ENCODE data around the gene TRPC4AP. TPM values are rescaled to one million over a fixed set of nuclear protein-coding genes. Genes with fewer than 3 reads are reported as not detected.

The TRPC4AP gene
- total and polyA plus RNA-seq, 2 of the 8 experiments (the other 6 are each of a cell fraction or from before 2014, with no cell fraction given) = 73.1 to 74.8 TPM

GRCh38 chr20:34988191-34988540 is 104.4 kb downstream of the TRPC4AP start:
- H2AK5ac ChIP-seq (ENCODE audit: low read depth, low read length) = 0 out of 2 replicates have a peak overlapping the region, but pooled peaks have one; percentile 56
- FAIRE-seq (no peak), DNase-seq (ENCODE audit: low read depth in 1 of 2, low spot score in 2 of 2) (no peak)
- H3K9ac ChIP-seq (replicated peaks in 1 of 4; ENCODE audit: extremely low read depth in 1 of 4, low read depth in 3 of 4, low read length in 3 of 4) = no peak overlapping the region
- H4K8ac ChIP-seq (ENCODE audit: extremely low read depth, insufficient read depth, low read length) = no peak overlapping the region
- peaks cover 0 to 4% of the 10 kb centered on the region in 2 experiments for H4K20me1 ChIP-seq (replicated peaks in 1 of 2; ENCODE audit: control insufficient read depth in 1 of 2, insufficient read depth in 2 of 2, low read length in 2 of 2)
- peak overlapping the region; percentile 44 for H4K91ac ChIP-seq (replicated peaks; ENCODE audit: insufficient read length, low read length)
- no peak overlapping the region for H3K4me2 ChIP-seq (ENCODE audit: insufficient read depth in 1 of 2, low read depth in 2 of 2, low read length in 2 of 2)
- H3K4ac ChIP-seq (replicated peaks; ENCODE audit: insufficient read length, low read depth, low read length) = peak overlapping the region; percentile 87
- H2BK12ac ChIP-seq (ENCODE audit: low read depth, low read length) = peak overlapping the region; percentile 55; the same call in 1 of the 2 replicates
- TF ChIP-seq CTCF (IDR thresholded peaks at IDR 0.05; ENCODE audit: control extremely low read depth in 1 of 3, insufficient read depth in 1 of 3, low read depth in 1 of 3, low read length in 3 of 3) = no peak
- H2AFZ ChIP-seq (ENCODE audit: low read length) = no peak overlapping the region
- 93% methylated on average over 12 of the region's 12 CpGs; no CpG with 5 or more reads in 1 of the 2 experiments for WGBS, 2 experiments (ENCODE audit: extremely low coverage in 1 of 2, insufficient coverage in 1 of 2, insufficient read length in 1 of 2, insufficient replicate concordance in 2 of 2, low coverage in 1 of 2, low lambda C conversion rate in 2 of 2, missing lambda C conversion rate in 1 of 2)
- CTCF ChIA-PET (ENCODE audit: partially characterized antibody) = interaction anchor here (1.3 to 1.7 kb wide), 2 partner anchors 11 to 116 kb away, joined by 3 to 5 read pairs; partner anchors contain the start of gene GGT7
- peaks cover 0 to 8% (median 5%) of the 10 kb centered on the region in 4 experiments; a peak in 3 of 7 replicates for H3K27me3 ChIP-seq (replicated peaks in 1 of 4; ENCODE audit: control insufficient read depth in 3 of 4, extremely low read depth in 1 of 4, insufficient read depth in 3 of 4, low read length in 3 of 4)
- H3K18ac ChIP-seq (ENCODE audit: extremely low read depth, low read length) = no peak overlapping the region
- H3K79me1 ChIP-seq (ENCODE audit: low read depth, low read length) = no peaks in the 10 kb centered on the region
- H3K23me2 ChIP-seq (ENCODE audit: low read depth, low read length) = peaks cover 4% of the 10 kb centered on the region; the same call in 1 of the 2 replicates
- H3K4me1 ChIP-seq (replicated peaks in 1 of 4; ENCODE audit: control insufficient read depth in 3 of 4, insufficient read depth in 4 of 4, low read length in 3 of 4) = peaks cover 0 to 24% (median 18%) of the 10 kb centered on the region in 4 experiments; a peak in 6 of 7 replicates
- no peak overlapping the region for H3K56ac ChIP-seq (replicated peaks; ENCODE audit: insufficient read length, low read depth, low read length)
- no peak overlapping the region for H2BK120ac ChIP-seq (replicated peaks; ENCODE audit: low read depth, low read length)
- no peak overlapping the region for H3K23ac ChIP-seq (ENCODE audit: insufficient read length)
- POLR2A ChIA-PET (ENCODE audit: partially characterized antibody) = interaction anchor here (0.9 to 1.6 kb wide), 9 partner anchors 9 to 136 kb away, joined by 3 to 4 read pairs (median 3); partner anchors contain the start of genes GSS and MYH7B
- H3K9me3 ChIP-seq (ENCODE audit: insufficient read depth in 2 of 2, low read depth in 1 of 2, low read length in 1 of 2) = no peaks in the 10 kb centered on the region
- no peak overlapping the region for H2BK5ac ChIP-seq (ENCODE audit: low read depth, low read length)
- no peak overlapping the region for H3K14ac ChIP-seq (ENCODE audit: insufficient read length)
- H3K4me3 ChIP-seq (ENCODE audit: extremely low read depth in 1 of 4, insufficient read depth in 2 of 4, low read depth in 3 of 4, low read length in 4 of 4) = no peak overlapping the region
- peak overlapping the region; percentile 3; the same call in 1 of the 2 replicates for H2BK20ac ChIP-seq (ENCODE audit: low read length)
- H4K5ac ChIP-seq (ENCODE audit: insufficient read length, low read depth, low read length) = no peak overlapping the region
- H3K27ac ChIP-seq (ENCODE audit: low read depth, low read length) = no peak overlapping the region
- no peaks in the 10 kb centered on the region for H3K36me3 ChIP-seq (ENCODE audit: control insufficient read depth in 2 of 4, insufficient read depth in 4 of 4, low read length in 3 of 4)
- H3K79me2 ChIP-seq (ENCODE audit: control insufficient read depth in 1 of 2, insufficient read depth in 2 of 2, low read length in 2 of 2) = no peaks in the 10 kb centered on the region
- H2BK15ac ChIP-seq (ENCODE audit: low read length) = peak overlapping the region; percentile 36; the same call in 1 of the 2 replicates

Measured in H1 (cell line).